Breast epithelium (tissue), 4 donors: ENCODE data around the gene PLCB2. TPM values are rescaled to one million over a fixed set of nuclear protein-coding genes. Genes with fewer than 3 reads are reported as not detected.

Experiments used
- DNase-seq, 2 donors: peaks; one replicate each; pipeline ENCODE4 v3.0.0-alpha.2; 2019; ENCODE audit warnings: low spot score in 2 of 2
- H3K27ac ChIP-seq, 2 donors: fragments of 200-600 bp; sonication (generic) in 1 of 2; one replicate each; pipeline ENCODE4 v1.5.1; 2016 to 2019; ENCODE audit warnings: mild to moderate bottlenecking in 1 of 2
- H3K27me3 ChIP-seq, 2 donors: fragments of 200-600 bp; sonication (generic) in 1 of 2; one replicate each; pipeline versions ENCODE4 v1.5.1 to v1.6.0; 2017 to 2019; ENCODE audit warnings: control low read depth in 1 of 2, mild to moderate bottlenecking in 1 of 2
- H3K36me3 ChIP-seq: fragments of 200-600 bp; one replicate; pipeline ENCODE4 v1.5.1; 2019
- H3K4me1 ChIP-seq, 2 donors: fragments of 200-600 bp; sonication (generic); one replicate each; pipeline ENCODE4 v1.5.1; 2016 to 2019; ENCODE audit warnings: control low read depth in 1 of 2
- H3K4me3 ChIP-seq, 3 donors: fragments of 200-600 bp; sonication (generic); 1 replicate in 2 of 3; 2 replicates in 1 of 3; pipeline ENCODE4 v1.5.1; 2016 to 2019; ENCODE audit warnings: mild to moderate bottlenecking in 3 of 3, moderate library complexity in 2 of 3
- H3K9me3 ChIP-seq, 2 donors: fragments of 200-600 bp; sonication (generic) in 1 of 2; one replicate each; pipeline ENCODE4 v1.5.1; 2016 to 2019; ENCODE audit warnings: control low read depth in 1 of 2
- POLR2A ChIP-seq: fragments of 450-650 bp; IDR thresholded peaks from one replicate; pipeline ENCODE4 v1.6.1; 2016; ENCODE audit warnings: antibody characterized with exemption, mild to moderate bottlenecking, moderate library complexity
- POLR2AphosphoS5 ChIP-seq, 3 donors: sonication (generic); formaldehyde crosslinking; IDR thresholded peaks; one replicate each; pipeline ENCODE4 v1.6.1; 2017; ENCODE audit warnings: antibody characterized with exemption in 3 of 3
- intact Hi-C: fragments of 100-400 bp; cut with DNase I; formaldehyde crosslinking; loops from one replicate; pipeline ENCODE4 v1.15.1; 2023; ENCODE audit warnings: low total_unique reads
- total RNA-seq, 3 donors: library from RNA; depleted of rRNA; stranded (reverse); fragments of >200 nt; gene quantifications; one replicate each; pipeline ENCODE4 v1.1.0, GENCODE V29; 2016
- TF ChIP-seq, protein P1 (sequence below), 3 donors: fragments of 450-650 bp; IDR thresholded peaks; one replicate each; pipeline ENCODE4 v1.5.1; 2016 to 2017; ENCODE audit warnings: antibody characterized with exemption in 3 of 3, mild to moderate bottlenecking in 3 of 3, moderate library complexity in 3 of 3

Gene PLCB2
- total RNA-seq, 3 donors from 2014 or later, result 4.3 to 17.9 (median 13.6) TPM

DNA sequence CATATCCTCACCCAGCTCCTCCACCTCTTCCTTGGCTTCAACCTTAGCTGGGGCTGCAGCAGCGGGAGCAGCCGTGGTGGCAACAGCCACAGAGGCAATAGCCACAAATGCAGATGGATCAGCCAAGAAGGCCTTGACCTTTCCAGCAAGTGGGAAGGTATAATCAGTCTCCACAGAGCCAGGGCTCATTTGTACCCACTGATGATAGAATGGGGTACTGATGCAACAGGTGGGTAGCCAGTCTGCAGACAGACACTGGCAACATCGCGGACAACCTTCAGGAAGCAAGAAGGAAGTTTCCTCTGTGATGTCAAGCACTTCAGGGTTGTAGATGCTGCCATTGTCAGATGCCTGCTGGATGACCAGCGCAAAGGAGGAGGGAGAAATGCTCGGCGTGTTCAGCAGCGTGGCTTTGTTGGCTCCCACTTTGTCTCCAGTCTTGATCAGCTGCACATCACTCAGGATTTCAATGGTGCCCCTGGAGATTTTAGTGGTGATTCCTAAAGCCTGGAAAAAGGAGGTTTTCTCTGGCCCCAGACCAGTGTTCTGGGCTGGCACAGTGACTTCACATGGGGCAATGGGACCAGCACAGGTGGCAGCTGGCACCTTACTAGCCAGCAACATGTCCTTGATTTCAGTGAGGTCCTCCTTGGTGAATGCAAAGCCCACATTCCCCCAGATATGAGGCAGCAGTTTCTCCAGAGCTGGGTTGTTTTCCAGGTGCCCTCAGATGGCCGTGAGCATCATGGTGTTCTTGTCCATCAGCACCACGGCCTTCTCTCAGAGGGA, 4.8 kb upstream of the PLCB2 start:
- no peak for DNase-seq
- Histone ChIP-seq H3K27ac (no peak overlapping the region), H3K4me3 (no peak overlapping the region), H3K27me3 (no peaks in the 10 kb centered on the region), H3K36me3 (no peaks in the 10 kb centered on the region), H3K9me3 (no peaks in the 10 kb centered on the region), H3K4me1 (no peaks in the 10 kb centered on the region)
- intact Hi-C loops, result no loop called here
- TF ChIP-seq POLR2A, result no peak
- TF ChIP-seq, protein P1, sequence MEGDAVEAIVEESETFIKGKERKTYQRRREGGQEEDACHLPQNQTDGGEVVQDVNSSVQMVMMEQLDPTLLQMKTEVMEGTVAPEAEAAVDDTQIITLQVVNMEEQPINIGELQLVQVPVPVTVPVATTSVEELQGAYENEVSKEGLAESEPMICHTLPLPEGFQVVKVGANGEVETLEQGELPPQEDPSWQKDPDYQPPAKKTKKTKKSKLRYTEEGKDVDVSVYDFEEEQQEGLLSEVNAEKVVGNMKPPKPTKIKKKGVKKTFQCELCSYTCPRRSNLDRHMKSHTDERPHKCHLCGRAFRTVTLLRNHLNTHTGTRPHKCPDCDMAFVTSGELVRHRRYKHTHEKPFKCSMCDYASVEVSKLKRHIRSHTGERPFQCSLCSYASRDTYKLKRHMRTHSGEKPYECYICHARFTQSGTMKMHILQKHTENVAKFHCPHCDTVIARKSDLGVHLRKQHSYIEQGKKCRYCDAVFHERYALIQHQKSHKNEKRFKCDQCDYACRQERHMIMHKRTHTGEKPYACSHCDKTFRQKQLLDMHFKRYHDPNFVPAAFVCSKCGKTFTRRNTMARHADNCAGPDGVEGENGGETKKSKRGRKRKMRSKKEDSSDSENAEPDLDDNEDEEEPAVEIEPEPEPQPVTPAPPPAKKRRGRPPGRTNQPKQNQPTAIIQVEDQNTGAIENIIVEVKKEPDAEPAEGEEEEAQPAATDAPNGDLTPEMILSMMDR (IDR thresholded peaks at IDR 0.05), result no peak
- no peak for TF ChIP-seq POLR2AphosphoS5 (IDR thresholded peaks at IDR 0.05)

GRCh38 chr15:40310993-40311392, 3.3 kb upstream of the PLCB2 start:
- no peaks in the 10 kb centered on the region for H3K4me1 ChIP-seq
- H3K4me3 ChIP-seq, result no peak overlapping the region
- no peak for TF ChIP-seq POLR2AphosphoS5 (IDR thresholded peaks at IDR 0.05)
- no peak for TF ChIP-seq POLR2A
- TF ChIP-seq, protein P1 (IDR thresholded peaks at IDR 0.05), result no peak
- no peak overlapping the region for H3K27ac ChIP-seq
- intact Hi-C loops, result no loop called here
- no peaks in the 10 kb centered on the region for H3K36me3 ChIP-seq
- no peak for DNase-seq
- H3K9me3 ChIP-seq, result no peaks in the 10 kb centered on the region
- no peaks in the 10 kb centered on the region for H3K27me3 ChIP-seq

- no peak for DNase-seq
- H3K27ac ChIP-seq, result no peak overlapping the region
- intact Hi-C loops, result no loop called here
Observed at GRCh38 chr15:40310001-40310959, 2.5 kb upstream of the PLCB2 start.

GRCh38 chr15:40309344-40309862, 1.7 kb upstream of the PLCB2 start:
- Histone ChIP-seq H3K4me3 (no peak overlapping the region), H3K36me3 (no peaks in the 10 kb centered on the region), H3K9me3 (no peaks in the 10 kb centered on the region), H3K27me3 (no peaks in the 10 kb centered on the region), H3K27ac (no peak overlapping the region), H3K4me1 (no peaks in the 10 kb centered on the region)
- DNase-seq, result no peak
- intact Hi-C loops, result no loop called here
- no peak for TF ChIP-seq POLR2A
- TF ChIP-seq, protein P1 (IDR thresholded peaks at IDR 0.05), result no peak
- TF ChIP-seq POLR2AphosphoS5 (IDR thresholded peaks at IDR 0.05), result no peak

More at GRCh38 chr15:40310001-40310959, 2.5 kb upstream of the PLCB2 start:
- no peaks in the 10 kb centered on the region for H3K4me1 ChIP-seq
- no peaks in the 10 kb centered on the region for H3K27me3 ChIP-seq
- TF ChIP-seq POLR2A (no peak), POLR2AphosphoS5 (IDR thresholded peaks at IDR 0.05) (no peak)
- TF ChIP-seq, protein P1 (IDR thresholded peaks at IDR 0.05), result peak in 2 of 3 donors; percentile 26 to 45
- no peak overlapping the region for H3K4me3 ChIP-seq
- no peaks in the 10 kb centered on the region for H3K9me3 ChIP-seq
- no peaks in the 10 kb centered on the region for H3K36me3 ChIP-seq
